GM12864 (cell line): ENCODE data around the gene PRR5L.

ENCODE experiments used
- DNase-seq: peaks from one replicate; pipeline ENCODE4 v3.0.0-alpha.2; 2011; ENCODE audit warnings: low read depth
- H3K4me3 ChIP-seq: 2 replicates; pipeline ENCODE4 v1.5.1; 2011; ENCODE audit warnings: mild to moderate bottlenecking, low read depth, low read length, control low read depth
- TF ChIP-seq, protein P1 (sequence below): IDR thresholded peaks from 2 replicates; pipeline ENCODE4 v1.5.1; 2011; ENCODE audit warnings: low read depth, mild to moderate bottlenecking, moderate library complexity, low read length, control low read depth, inconsistent platforms; ENCODE audit errors: missing control alignments

The PRR5L gene

GRCh38 chr11:36372101-36372771, 76.1 kb downstream of the PRR5L start:
- H3K4me3 ChIP-seq: no peak overlapping the region
- DNase-seq: no peak
- TF ChIP-seq, protein P1, sequence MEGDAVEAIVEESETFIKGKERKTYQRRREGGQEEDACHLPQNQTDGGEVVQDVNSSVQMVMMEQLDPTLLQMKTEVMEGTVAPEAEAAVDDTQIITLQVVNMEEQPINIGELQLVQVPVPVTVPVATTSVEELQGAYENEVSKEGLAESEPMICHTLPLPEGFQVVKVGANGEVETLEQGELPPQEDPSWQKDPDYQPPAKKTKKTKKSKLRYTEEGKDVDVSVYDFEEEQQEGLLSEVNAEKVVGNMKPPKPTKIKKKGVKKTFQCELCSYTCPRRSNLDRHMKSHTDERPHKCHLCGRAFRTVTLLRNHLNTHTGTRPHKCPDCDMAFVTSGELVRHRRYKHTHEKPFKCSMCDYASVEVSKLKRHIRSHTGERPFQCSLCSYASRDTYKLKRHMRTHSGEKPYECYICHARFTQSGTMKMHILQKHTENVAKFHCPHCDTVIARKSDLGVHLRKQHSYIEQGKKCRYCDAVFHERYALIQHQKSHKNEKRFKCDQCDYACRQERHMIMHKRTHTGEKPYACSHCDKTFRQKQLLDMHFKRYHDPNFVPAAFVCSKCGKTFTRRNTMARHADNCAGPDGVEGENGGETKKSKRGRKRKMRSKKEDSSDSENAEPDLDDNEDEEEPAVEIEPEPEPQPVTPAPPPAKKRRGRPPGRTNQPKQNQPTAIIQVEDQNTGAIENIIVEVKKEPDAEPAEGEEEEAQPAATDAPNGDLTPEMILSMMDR: no peak

DNA sequence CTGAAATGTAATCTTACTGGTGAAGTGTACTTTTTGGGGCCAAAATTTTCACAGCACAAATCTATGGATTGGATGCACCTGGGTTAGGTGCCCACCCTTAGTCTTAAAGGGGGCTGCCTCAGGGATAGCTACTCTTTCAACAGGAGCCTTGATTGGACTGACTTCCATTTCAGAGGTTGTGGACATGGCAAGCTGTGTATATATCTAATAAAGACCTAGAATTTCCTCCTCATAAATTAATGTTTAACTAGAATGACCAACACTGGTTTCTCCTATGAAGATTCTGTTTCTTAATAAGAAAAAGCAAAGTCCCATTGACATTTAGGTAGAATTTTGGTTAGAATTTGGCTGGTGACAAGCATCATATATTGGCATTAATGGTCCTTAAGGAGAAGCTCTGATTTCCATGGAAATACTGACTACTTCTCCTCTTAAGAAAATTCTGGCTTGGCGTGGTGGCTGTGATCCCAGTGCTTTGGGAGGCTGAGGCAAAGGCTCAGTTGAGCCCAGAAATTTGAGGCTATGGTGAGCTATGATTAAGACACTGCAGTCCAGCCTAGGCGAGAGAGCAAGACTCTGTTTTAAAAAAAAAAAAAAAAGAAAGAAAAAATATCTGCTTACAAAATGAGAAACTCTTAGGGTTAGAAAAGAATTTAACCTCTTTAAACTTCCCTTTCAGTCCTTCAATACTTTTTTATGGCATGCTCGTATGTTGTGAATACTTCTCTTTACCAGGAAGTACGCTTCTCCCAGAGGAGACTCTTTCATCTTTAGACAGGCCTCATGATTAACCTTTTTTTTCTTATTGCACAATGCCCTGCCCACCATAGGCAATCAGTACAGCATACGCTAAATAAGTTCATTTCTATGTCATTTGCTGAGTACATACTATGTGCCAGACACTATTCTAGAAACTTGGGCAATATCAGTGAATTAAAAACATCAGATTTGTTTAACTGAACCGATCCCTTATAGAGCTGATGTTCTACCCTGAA, 77.2 kb downstream of the PRR5L start:
- TF ChIP-seq, protein P1: no peak
- DNase-seq: no peak
- H3K4me3 ChIP-seq: no peak overlapping the region

DNA sequence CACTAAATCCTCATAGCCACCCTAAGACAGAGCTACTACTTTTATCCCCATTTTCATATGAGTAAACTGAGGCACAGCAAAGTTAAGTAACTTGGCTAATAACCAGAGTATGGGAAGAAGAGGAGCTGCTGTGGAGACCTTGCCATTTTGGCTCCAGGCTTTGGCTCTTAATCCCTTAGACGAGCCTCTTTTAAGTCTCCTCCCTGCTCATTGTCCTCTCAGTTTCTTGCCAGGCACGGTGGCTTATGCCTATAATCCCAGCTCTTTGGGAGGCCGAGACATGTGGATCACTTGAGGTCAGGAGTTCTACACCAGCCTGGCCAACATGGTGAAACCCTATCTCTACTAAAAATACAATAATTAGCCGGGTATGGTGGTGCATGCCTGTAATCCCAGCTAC, 78.6 kb downstream of the PRR5L start:
- DNase-seq: no peak
- TF ChIP-seq, protein P1: no peak
- no peak overlapping the region for H3K4me3 ChIP-seq

GRCh38 chr11:36375353-36376008, 79.4 kb downstream of the PRR5L start:
- DNase-seq: no peak
- TF ChIP-seq, protein P1: no peak
- H3K4me3 ChIP-seq: no peak overlapping the region

- TF ChIP-seq, protein P1: no peak
- H3K4me3 ChIP-seq: peak overlapping the region; percentile 51
- DNase-seq: no peak
These were observed 80.2 kb downstream of the PRR5L start for GRCh38 chr11:36376009-36376887.
